Liver (tissue), 9 donors: ENCODE results near the gene PLIN3. TPM values are rescaled to one million over a fixed set of nuclear protein-coding genes. Genes with fewer than 3 reads are reported as not detected.

Source experiments
- DNase-seq: peaks from one replicate; pipeline ENCODE4 v3.0.0-alpha.2; 2017; ENCODE audit warnings: low spot score
- H3K27ac ChIP-seq, 2 donors: one replicate each; pipeline ENCODE4 v1.7.0; 2013; ENCODE audit warnings: inconsistent platforms in 2 of 2, low read length in 2 of 2, control low read depth in 1 of 2, low read depth in 1 of 2, mild to moderate bottlenecking in 1 of 2
- H3K27me3 ChIP-seq, 4 donors: one replicate each; pipeline versions ENCODE4 v1.6.1 to v1.7.0; 2013; ENCODE audit warnings: low read length in 3 of 4, inconsistent platforms in 1 of 4, mild to moderate bottlenecking in 1 of 4, moderate library complexity in 1 of 4; ENCODE audit not compliant: control insufficient read depth in 4 of 4, insufficient read depth in 4 of 4
- H3K36me3 ChIP-seq, 4 donors: one replicate each; pipeline versions ENCODE4 v1.6.1 to v1.7.0; 2013; ENCODE audit warnings: low read length in 3 of 4, mild to moderate bottlenecking in 3 of 4, low read depth in 1 of 4, moderate library complexity in 1 of 4; ENCODE audit not compliant: control insufficient read depth in 4 of 4, insufficient read depth in 3 of 4
- H3K4me1 ChIP-seq, 4 donors: one replicate each; pipeline versions ENCODE4 v1.6.1 to v1.7.0; 2013; ENCODE audit warnings: low read length in 3 of 4, mild to moderate bottlenecking in 3 of 4, moderate library complexity in 1 of 4; ENCODE audit not compliant: control insufficient read depth in 4 of 4, insufficient read depth in 4 of 4
- H3K4me3 ChIP-seq, 3 donors: one replicate each; pipeline versions ENCODE4 v1.6.1 to v1.7.0; 2013; ENCODE audit warnings: low read length in 3 of 3, control low read depth in 1 of 3, low read depth in 1 of 3, mild to moderate bottlenecking in 1 of 3
- H3K9ac ChIP-seq, 2 donors: one replicate each; pipeline ENCODE4 v1.7.0; 2013; ENCODE audit warnings: low read length in 2 of 2, mild to moderate bottlenecking in 2 of 2, moderate library complexity in 2 of 2, control low read depth in 1 of 2, low read depth in 1 of 2
- H3K9me3 ChIP-seq, 4 donors: one replicate each; pipeline versions ENCODE4 v1.6.1 to v1.7.0; 2013; ENCODE audit warnings: low read length in 3 of 4; ENCODE audit not compliant: control insufficient read depth in 4 of 4
- ATF3 ChIP-seq: IDR thresholded peaks from 2 replicates; pipeline ENCODE4 v1.6.1; 2016; ENCODE audit warnings: antibody characterized with exemption
- CTCF ChIP-seq: fragments of 150-350 bp; IDR thresholded peaks from 2 replicates; pipeline ENCODE4 v1.5.1; 2017; ENCODE audit warnings: improper control_type of control experiment, low read depth, low read length; ENCODE audit not compliant: missing input control
- EGR1 ChIP-seq, 2 donors: IDR thresholded peaks; 2 replicates each; pipeline ENCODE4 v1.6.1; 2016 to 2018; ENCODE audit warnings: antibody characterized with exemption in 2 of 2, low read depth in 2 of 2
- FOXA1 ChIP-seq: IDR thresholded peaks from 2 replicates; pipeline ENCODE4 v1.6.1; 2016; ENCODE audit warnings: antibody characterized with exemption
- FOXA2 ChIP-seq: IDR thresholded peaks from 2 replicates; pipeline ENCODE4 v1.6.1; 2016; ENCODE audit warnings: antibody characterized with exemption
- GABPA ChIP-seq, 2 donors: IDR thresholded peaks in 1 of 2; conservative IDR thresholded peaks in 1 of 2; 2 replicates each; pipeline ENCODE4 v1.6.1; 2016; ENCODE audit warnings: antibody characterized with exemption in 2 of 2, mild to moderate bottlenecking in 1 of 2, moderate library complexity in 1 of 2
- HNF4A ChIP-seq, 2 donors: conservative IDR thresholded peaks; 2 replicates each; pipeline ENCODE4 v1.6.1; 2016; ENCODE audit warnings: antibody characterized with exemption in 2 of 2, mild to moderate bottlenecking in 2 of 2
- HNF4G ChIP-seq: IDR thresholded peaks from 2 replicates; pipeline ENCODE4 v1.6.1; 2016; ENCODE audit warnings: antibody characterized with exemption
- JUND ChIP-seq, 2 donors: IDR thresholded peaks; 2 replicates each; pipeline ENCODE4 v1.6.1; 2016; ENCODE audit warnings: antibody characterized with exemption in 2 of 2
- MAX ChIP-seq: IDR thresholded peaks from 2 replicates; pipeline ENCODE4 v1.6.1; 2016; ENCODE audit warnings: antibody characterized with exemption
- NR2F2 ChIP-seq: IDR thresholded peaks from 2 replicates; pipeline ENCODE4 v1.6.1; 2016; ENCODE audit warnings: antibody characterized with exemption
- RAD21 ChIP-seq, 2 donors: IDR thresholded peaks; 2 replicates each; pipeline ENCODE4 v1.6.1; 2016; ENCODE audit warnings: antibody characterized with exemption in 2 of 2, mild to moderate bottlenecking in 2 of 2
- REST ChIP-seq: IDR thresholded peaks from 2 replicates; pipeline ENCODE4 v1.6.1; 2016; ENCODE audit warnings: antibody characterized with exemption, mild to moderate bottlenecking
- RXRA ChIP-seq, 2 donors: IDR thresholded peaks; 2 replicates each; pipeline ENCODE4 v1.6.1; 2017 to 2018; ENCODE audit warnings: antibody characterized with exemption in 2 of 2, mild to moderate bottlenecking in 1 of 2
- SP1 ChIP-seq: IDR thresholded peaks from 2 replicates; pipeline ENCODE4 v1.6.1; 2018; ENCODE audit warnings: antibody characterized with exemption, mild to moderate bottlenecking
- YY1 ChIP-seq: IDR thresholded peaks from 2 replicates; pipeline ENCODE4 v1.6.1; 2016; ENCODE audit warnings: antibody characterized with exemption, mild to moderate bottlenecking
- ZBTB33 ChIP-seq: IDR thresholded peaks from 2 replicates; pipeline ENCODE4 v1.6.1; 2016; ENCODE audit warnings: antibody characterized with exemption
- WGBS: extraction: QIAGEN DNeasy Blood & Tissue Kit; methylation state at CpG from one replicate; pipeline ENCODE4 v1.1.7; 2013; 5-methylcytosine and 5-hydroxymethylcytosine counted together
- polyA plus RNA-seq, 2 donors: library from polyadenylated mRNA; stranded (reverse) in 1 of 2; unstranded in 1 of 2; fragments of 200-250 nt in 1 of 2; fragments of >200 nt in 1 of 2; fragmentation: Nextera tagmentation in 1 of 2; extraction: Ambion mirVana in 1 of 2; gene quantifications; one replicate each; pipeline versions ENCODE4 v1.2.1 to v1.2.3, GENCODE V29; 2013 to 2015
- total RNA-seq, 2 donors: library from RNA; depleted of rRNA; stranded (reverse); fragments of >200 nt; gene quantifications; one replicate each; pipeline ENCODE4 v1.2.3, GENCODE V29; 2014
- donor health status: healthy.
- donor health status: healthy.
- donor health status: healthy.
- donor health status: healthy.
- donor health status: healthy.

The PLIN3 gene
- total and polyA plus RNA-seq, 4 donors, result 16.9 to 30.2 (median 20.7) TPM

GRCh38 chr19:4844348-4845179 is 22.9 kb downstream of the PLIN3 start:
- DNase-seq, result no peak
- H3K9ac ChIP-seq, result no peak overlapping the region
- TF ChIP-seq NR2F2 (no peak), ATF3 (no peak), SP1 (peak; percentile 49), YY1 (no peak)
- H3K27ac ChIP-seq, result peak overlapping the region in 1 of 2 donors; percentile 44
- H3K4me1 ChIP-seq, result peaks cover 0 to 18% (median 9%) of the 10 kb centered on the region in 4 donors
- WGBS, result 62% methylated on average over 10 of the region's 10 CpGs
- no peak overlapping the region for H3K4me3 ChIP-seq
- H3K36me3 ChIP-seq, result peaks cover 6 to 14% (median 12%) of the 10 kb centered on the region in 4 donors
- H3K27me3 ChIP-seq, result no peaks in the 10 kb centered on the region
- no peaks in the 10 kb centered on the region for H3K9me3 ChIP-seq

- 97% methylated on average over 6 of the region's 6 CpGs for WGBS
- H3K9me3 ChIP-seq, result no peaks in the 10 kb centered on the region
- no peak overlapping the region for H3K9ac ChIP-seq
- peaks cover 9 to 19% (median 17%) of the 10 kb centered on the region in 4 donors for H3K36me3 ChIP-seq
- no peaks in the 10 kb centered on the region for H3K27me3 ChIP-seq
- no peak overlapping the region for H3K4me3 ChIP-seq
- H3K27ac ChIP-seq, result no peak overlapping the region
- no peak for DNase-seq
- no peak for TF ChIP-seq ZBTB33
- TF ChIP-seq FOXA2, result no peak
- TF ChIP-seq MAX, result no peak
- TF ChIP-seq EGR1 (IDR thresholded peaks at IDR 0.05; ENCODE audit: low read depth in 2 of 2), result no peak
- no peak for TF ChIP-seq HNF4G
- TF ChIP-seq RAD21 (IDR thresholded peaks at IDR 0.05), result no peak
- TF ChIP-seq FOXA1, result no peak
- TF ChIP-seq GABPA (IDR thresholded peaks at IDR 0.05 in 1 of 2, conservative IDR thresholded peaks at IDR 0.05 in 1 of 2), result no peak
- no peak for TF ChIP-seq RXRA (IDR thresholded peaks at IDR 0.05)
- no peak for TF ChIP-seq HNF4A (conservative IDR thresholded peaks at IDR 0.05)
- TF ChIP-seq YY1, result no peak
- TF ChIP-seq ATF3, result no peak
- TF ChIP-seq JUND (IDR thresholded peaks at IDR 0.05), result no peak
- TF ChIP-seq SP1, result no peak
- no peak for TF ChIP-seq CTCF
- no peak for TF ChIP-seq REST
- H3K4me1 ChIP-seq, result peaks cover 0 to 18% (median 9%) of the 10 kb centered on the region in 4 donors
Observed at GRCh38 chr19:4843647-4843965, 23.9 kb downstream of the PLIN3 start.
